ENCODE data around the gene RABGAP1L. TPM values are rescaled to one million over a fixed set of nuclear protein-coding genes. Genes with fewer than 3 reads are reported as not detected.

The RABGAP1L gene
- total and polyA plus RNA-seq, 2 donors from 2014 or later: 16.2 to 48.5 TPM

DNA sequence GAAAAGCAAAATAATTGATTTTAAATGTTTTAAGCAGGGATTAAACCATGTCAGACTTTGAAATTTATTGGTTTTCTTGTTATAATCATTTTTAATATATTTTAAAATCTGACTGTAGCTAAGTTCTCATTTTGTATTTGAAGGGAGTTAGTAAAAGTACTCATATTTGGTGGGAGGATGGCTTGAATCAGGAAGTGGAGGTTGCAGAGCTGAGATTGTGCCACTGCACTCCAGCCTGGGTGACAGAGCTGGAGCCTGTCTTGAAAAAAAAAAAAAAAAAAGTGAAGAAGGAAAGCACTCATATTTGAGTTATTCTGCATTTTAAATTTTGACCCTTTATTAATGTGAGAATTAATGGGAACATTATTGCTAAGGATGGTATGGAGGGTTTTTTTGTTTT is 106.0 kb downstream of the RABGAP1L start:
- no peaks in the 10 kb centered on the region for H3K9me3 ChIP-seq (ENCODE audit: control insufficient read depth in 2 of 3, insufficient read depth in 1 of 3, low read length in 3 of 3)
- H3K9ac ChIP-seq (ENCODE audit: low read length in 3 of 3): no peak overlapping the region
- no peak for FAIRE-seq
- no peaks in the 10 kb centered on the region for H3K27me3 ChIP-seq (ENCODE audit: control insufficient read depth, insufficient read depth, low read length)
- no peaks in the 10 kb centered on the region for H3K36me3 ChIP-seq (ENCODE audit: control insufficient read depth in 2 of 3, insufficient read depth in 3 of 3, low read length in 3 of 3)
- intact Hi-C loops (cut with DNase I): no loop called here
- DNase-seq: no peak
- TF ChIP-seq, protein P1, sequence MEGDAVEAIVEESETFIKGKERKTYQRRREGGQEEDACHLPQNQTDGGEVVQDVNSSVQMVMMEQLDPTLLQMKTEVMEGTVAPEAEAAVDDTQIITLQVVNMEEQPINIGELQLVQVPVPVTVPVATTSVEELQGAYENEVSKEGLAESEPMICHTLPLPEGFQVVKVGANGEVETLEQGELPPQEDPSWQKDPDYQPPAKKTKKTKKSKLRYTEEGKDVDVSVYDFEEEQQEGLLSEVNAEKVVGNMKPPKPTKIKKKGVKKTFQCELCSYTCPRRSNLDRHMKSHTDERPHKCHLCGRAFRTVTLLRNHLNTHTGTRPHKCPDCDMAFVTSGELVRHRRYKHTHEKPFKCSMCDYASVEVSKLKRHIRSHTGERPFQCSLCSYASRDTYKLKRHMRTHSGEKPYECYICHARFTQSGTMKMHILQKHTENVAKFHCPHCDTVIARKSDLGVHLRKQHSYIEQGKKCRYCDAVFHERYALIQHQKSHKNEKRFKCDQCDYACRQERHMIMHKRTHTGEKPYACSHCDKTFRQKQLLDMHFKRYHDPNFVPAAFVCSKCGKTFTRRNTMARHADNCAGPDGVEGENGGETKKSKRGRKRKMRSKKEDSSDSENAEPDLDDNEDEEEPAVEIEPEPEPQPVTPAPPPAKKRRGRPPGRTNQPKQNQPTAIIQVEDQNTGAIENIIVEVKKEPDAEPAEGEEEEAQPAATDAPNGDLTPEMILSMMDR (IDR thresholded peaks at IDR 0.05; ENCODE audit: borderline replicate concordance, extremely low read depth, insufficient read depth): no peak
- H3K4me1 ChIP-seq (ENCODE audit: control insufficient read depth in 2 of 3, insufficient read depth in 2 of 3, low read depth in 1 of 3, low read length in 3 of 3): peaks cover 0 to 7% (median 0%) of the 10 kb centered on the region in 3 donors
- no peak overlapping the region for H3K27ac ChIP-seq (ENCODE audit: low read depth in 2 of 2, low read length in 2 of 2)
- no peak overlapping the region for H3K4me3 ChIP-seq (ENCODE audit: low read length in 3 of 3)

DNA sequence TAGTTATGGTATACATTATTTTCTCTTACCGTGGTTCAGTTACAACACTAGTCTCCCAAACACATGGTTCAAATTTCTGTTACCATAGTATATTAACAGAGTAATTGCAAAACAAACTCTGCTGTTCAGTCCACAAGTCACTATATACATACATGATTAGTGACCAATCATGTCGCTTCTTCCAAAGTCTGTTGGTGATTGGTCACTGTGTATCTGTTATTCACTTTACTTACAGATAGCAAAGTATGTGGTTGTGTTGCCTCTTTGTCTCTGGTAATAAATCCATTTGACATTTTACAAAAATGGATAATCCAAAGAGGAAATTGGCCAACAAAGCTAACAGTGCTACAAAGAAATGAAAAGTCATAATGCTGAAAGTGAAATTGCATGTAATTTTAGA is 107.2 kb downstream of the RABGAP1L start:
- TF ChIP-seq, protein P1 (IDR thresholded peaks at IDR 0.05; ENCODE audit: borderline replicate concordance, extremely low read depth, insufficient read depth): no peak
- no peak for FAIRE-seq
- intact Hi-C loops (cut with DNase I): no loop called here
- H3K4me1 ChIP-seq (ENCODE audit: control insufficient read depth in 2 of 3, insufficient read depth in 2 of 3, low read depth in 1 of 3, low read length in 3 of 3): peaks cover 0 to 7% (median 0%) of the 10 kb centered on the region in 3 donors
- no peak overlapping the region for H3K27ac ChIP-seq (ENCODE audit: low read depth in 2 of 2, low read length in 2 of 2)
- no peak for DNase-seq
- H3K9me3 ChIP-seq (ENCODE audit: control insufficient read depth in 2 of 3, insufficient read depth in 1 of 3, low read length in 3 of 3): no peaks in the 10 kb centered on the region
- H3K4me3 ChIP-seq (ENCODE audit: low read length in 3 of 3): no peak overlapping the region
- no peaks in the 10 kb centered on the region for H3K27me3 ChIP-seq (ENCODE audit: control insufficient read depth, insufficient read depth, low read length)
- no peak overlapping the region for H3K9ac ChIP-seq (ENCODE audit: low read length in 3 of 3)
- H3K36me3 ChIP-seq (ENCODE audit: control insufficient read depth in 2 of 3, insufficient read depth in 3 of 3, low read length in 3 of 3): no peaks in the 10 kb centered on the region

DNA sequence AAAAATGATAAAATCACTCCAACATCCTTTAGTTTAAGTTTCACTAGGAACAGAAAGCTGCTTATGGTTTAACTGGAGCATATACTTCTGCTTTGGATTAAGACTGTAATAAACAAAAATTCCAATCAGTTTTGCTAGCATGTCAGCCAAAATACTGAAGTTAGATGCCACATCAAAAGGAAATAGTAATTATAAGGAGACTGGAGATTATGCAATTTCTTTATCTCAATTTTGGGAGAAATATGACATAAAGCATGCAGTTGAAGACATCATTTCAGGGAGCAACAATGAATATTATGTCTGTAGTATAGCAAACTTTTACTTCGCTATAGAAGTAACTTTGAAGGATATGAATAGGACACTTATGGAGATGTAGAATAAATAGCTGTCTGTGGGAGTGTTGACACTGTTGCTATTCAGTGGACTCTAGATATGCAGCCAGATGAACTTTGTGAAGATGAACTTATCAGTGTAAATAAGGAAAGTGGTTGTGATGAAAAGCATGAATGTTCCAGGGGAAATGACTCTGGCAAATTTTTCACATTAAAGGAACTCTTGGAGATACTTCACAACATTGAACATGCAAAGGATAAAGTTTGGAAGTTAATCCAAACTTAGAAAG is 107.8 kb downstream of the RABGAP1L start:
- no peak overlapping the region for H3K9ac ChIP-seq (ENCODE audit: low read length in 3 of 3)
- H3K9me3 ChIP-seq (ENCODE audit: control insufficient read depth in 2 of 3, insufficient read depth in 1 of 3, low read length in 3 of 3): no peaks in the 10 kb centered on the region
- H3K27me3 ChIP-seq (ENCODE audit: control insufficient read depth, insufficient read depth, low read length): no peaks in the 10 kb centered on the region
- no peaks in the 10 kb centered on the region for H3K36me3 ChIP-seq (ENCODE audit: control insufficient read depth in 2 of 3, insufficient read depth in 3 of 3, low read length in 3 of 3)
- intact Hi-C loops (cut with DNase I): no loop called here
- no peak for FAIRE-seq
- no peak for DNase-seq
- H3K4me1 ChIP-seq (ENCODE audit: control insufficient read depth in 2 of 3, insufficient read depth in 2 of 3, low read depth in 1 of 3, low read length in 3 of 3): peaks cover 0 to 7% (median 0%) of the 10 kb centered on the region in 3 donors
- TF ChIP-seq, protein P1 (IDR thresholded peaks at IDR 0.05; ENCODE audit: borderline replicate concordance, extremely low read depth, insufficient read depth): no peak
- no peak overlapping the region for H3K27ac ChIP-seq (ENCODE audit: low read depth in 2 of 2, low read length in 2 of 2)
- H3K4me3 ChIP-seq (ENCODE audit: low read length in 3 of 3): no peak overlapping the region
